IMR-90 (cell line): ENCODE measurements around the gene OR2AG2. TPM values are rescaled to one million over a fixed set of nuclear protein-coding genes. Genes with fewer than 3 reads are reported as not detected.

Source experiments
- ATAC-seq: fragments of 200-7000 bp; cut with Tn5 transposase; 2 replicates; pipeline ENCODE4 v1.9.1; 2020; ENCODE audit warnings: low read depth, mild to moderate bottlenecking, moderate library complexity
- BruUV-seq: library from RNA; stranded (reverse); fragments of 400-500 nt; replicated peaks from 2 replicates; lab custom pipeline; 2021; lab: Mats Ljungman, UMichigan
- CTCF ChIA-PET: fragments of 300-600 bp; formaldehyde crosslinking; extraction: SDS; loops from one replicate; lab custom pipeline; 2021; ENCODE audit warnings: antibody characterized with exemption; lab: Yijun Ruan, JAX
- POLR2A ChIA-PET: fragments of 300-600 bp; sonication (Branson Sonifier 250); formaldehyde crosslinking; loops from one replicate; lab custom pipeline; 2022; ENCODE audit warnings: antibody characterized with exemption; ENCODE audit not compliant: unreplicated experiment; lab: Charles Lee
- DNase-seq: peaks from one replicate; pipeline ENCODE4 v3.0.0; 2013
- H2AFZ ChIP-seq: replicated peaks from 2 replicates; pipeline ENCODE3; 2013; ENCODE audit warnings: low read length, mild to moderate bottlenecking; ENCODE audit not compliant: poor library complexity
- H2AK5ac ChIP-seq: 2 replicates; pipeline ENCODE4 v1.6.1; 2013; ENCODE audit warnings: low read depth, low read length, inconsistent platforms
- H2AK9ac ChIP-seq: replicated peaks from 2 replicates; pipeline ENCODE3; 2013; ENCODE audit warnings: mild to moderate bottlenecking, low read depth, low read length, moderate library complexity; ENCODE audit not compliant: poor library complexity
- H2BK120ac ChIP-seq: 2 replicates; pipeline ENCODE4 v1.6.1; 2013; ENCODE audit warnings: low read depth, low read length, inconsistent platforms
- H2BK15ac ChIP-seq: 3 replicates; pipeline ENCODE4 v1.6.1; 2013; ENCODE audit warnings: low read depth, low read length, inconsistent platforms
- H2BK20ac ChIP-seq: 2 replicates; pipeline ENCODE4 v1.6.1; 2013; ENCODE audit warnings: low read depth, mild to moderate bottlenecking, inconsistent platforms, low read length, moderate library complexity
- H2BK5ac ChIP-seq: 2 replicates; pipeline ENCODE4 v1.6.1; 2013; ENCODE audit warnings: mild to moderate bottlenecking, low read depth, low read length, inconsistent platforms; ENCODE audit not compliant: poor library complexity, severe bottlenecking
- H3K14ac ChIP-seq: replicated peaks from 2 replicates; pipeline ENCODE4 v1.6.1; 2013; ENCODE audit warnings: low read depth, low read length, inconsistent platforms
- H3K18ac ChIP-seq: 2 replicates; pipeline ENCODE4 v1.6.1; 2013; ENCODE audit warnings: low read depth, low read length, control low read depth
- H3K23ac ChIP-seq: 2 replicates; pipeline ENCODE4 v1.6.1; 2013; ENCODE audit warnings: low read depth, low read length, inconsistent platforms
- H3K27ac ChIP-seq: 2 replicates; pipeline ENCODE4 v1.5.1; 2013; ENCODE audit warnings: mild to moderate bottlenecking, control low read depth, low read length; ENCODE audit not compliant: insufficient read depth
- H3K27me3 ChIP-seq: 2 replicates; pipeline ENCODE4 v1.6.1; 2013; ENCODE audit warnings: low read length; ENCODE audit not compliant: control insufficient read depth, insufficient read depth
- H3K36me3 ChIP-seq: 2 replicates; pipeline ENCODE4 v1.6.1; 2013; ENCODE audit warnings: low read length, mixed read lengths; ENCODE audit not compliant: control insufficient read depth, insufficient read depth
- H3K4ac ChIP-seq: 2 replicates; pipeline ENCODE4 v1.6.1; 2013; ENCODE audit warnings: low read depth, low read length, inconsistent platforms
- H3K4me1 ChIP-seq: 2 replicates; pipeline ENCODE4 v1.6.1; 2013; ENCODE audit warnings: low read length, mixed read lengths; ENCODE audit not compliant: control insufficient read depth, insufficient read depth
- H3K4me2 ChIP-seq: 2 replicates; pipeline ENCODE4 v1.6.1; 2013; ENCODE audit warnings: low read depth, mild to moderate bottlenecking, control low read depth, low read length, moderate library complexity
- H3K4me3 ChIP-seq: 2 replicates; pipeline ENCODE4 v1.5.1; 2013; ENCODE audit warnings: low read depth, mild to moderate bottlenecking, control low read depth, low read length, moderate library complexity; ENCODE audit not compliant: insufficient read depth
- H3K56ac ChIP-seq: 2 replicates; pipeline ENCODE4 v1.6.1; 2013; ENCODE audit warnings: low read length, inconsistent platforms; ENCODE audit not compliant: insufficient read depth; ENCODE audit errors: extremely low read depth
- H3K79me1 ChIP-seq, 2 experiments: 2 replicates each; pipeline ENCODE4 v1.6.1; 2013; ENCODE audit warnings: low read length in 2 of 2, inconsistent platforms in 1 of 2, low read depth in 1 of 2
- H3K9ac ChIP-seq: 2 replicates; pipeline ENCODE4 v1.6.1; 2013; ENCODE audit warnings: low read depth, low read length, control low read depth
- H3K9me1 ChIP-seq: 2 replicates; pipeline ENCODE4 v1.6.1; 2013; ENCODE audit warnings: low read length, inconsistent platforms; ENCODE audit not compliant: insufficient read depth
- H3K9me3 ChIP-seq: 2 replicates; pipeline ENCODE4 v1.6.1; 2013; ENCODE audit warnings: low read length; ENCODE audit not compliant: control insufficient read depth, insufficient read depth
- H4K20me1 ChIP-seq: 2 replicates; pipeline ENCODE4 v1.6.1; 2013; ENCODE audit warnings: low read length, inconsistent platforms; ENCODE audit not compliant: insufficient read depth
- H4K5ac ChIP-seq: 2 replicates; pipeline ENCODE4 v1.6.1; 2013; ENCODE audit warnings: mild to moderate bottlenecking, low read depth, low read length, control low read depth
- H4K8ac ChIP-seq, 2 experiments: 2 replicates each; pipeline ENCODE4 v1.6.1; 2013; ENCODE audit warnings: low read depth in 2 of 2, low read length in 2 of 2, control low read depth in 1 of 2, inconsistent platforms in 1 of 2
- H4K91ac ChIP-seq: 2 replicates; pipeline ENCODE4 v1.6.1; 2013; ENCODE audit warnings: low read depth, low read length, inconsistent platforms; ENCODE audit not compliant: insufficient read depth
- BHLHE40 ChIP-seq: fragments of 150-350 bp; IDR thresholded peaks from 2 replicates; pipeline ENCODE4 v1.6.1; 2016; ENCODE audit warnings: mild to moderate bottlenecking, low read depth, low read length
- CEBPB ChIP-seq: IDR thresholded peaks from 2 replicates; pipeline ENCODE4 v1.6.1; 2012; ENCODE audit warnings: low read depth, low read length, improper control_type of control experiment
- CHD1 ChIP-seq: IDR thresholded peaks from 2 replicates; pipeline ENCODE4 v1.6.1; 2012; ENCODE audit warnings: low read depth, low read length, improper control_type of control experiment
- FOS ChIP-seq: fragments of 150-350 bp; IDR thresholded peaks from 2 replicates; pipeline ENCODE4 v1.6.1; 2016; ENCODE audit warnings: low read depth, low read length
- MAFK ChIP-seq: IDR thresholded peaks from 2 replicates; pipeline ENCODE4 v1.6.1; 2012; ENCODE audit warnings: low read depth, low read length, improper control_type of control experiment
- MAZ ChIP-seq: IDR thresholded peaks from 2 replicates; pipeline ENCODE4 v1.6.1; 2012; ENCODE audit warnings: low read depth, mild to moderate bottlenecking, low read length, improper control_type of control experiment, moderate library complexity, borderline replicate concordance
- MXI1 ChIP-seq: IDR thresholded peaks from 2 replicates; pipeline ENCODE4 v1.6.1; 2012; ENCODE audit warnings: low read depth, mild to moderate bottlenecking, low read length, moderate library complexity, borderline replicate concordance
- NFE2L2 ChIP-seq: fragments of 150-350 bp; IDR thresholded peaks from 2 replicates; pipeline ENCODE4 v1.6.1; 2016; ENCODE audit warnings: low read depth, mild to moderate bottlenecking, low read length
- POLR2A ChIP-seq: IDR thresholded peaks from 2 replicates; pipeline ENCODE4 v1.6.1; 2012; ENCODE audit warnings: mild to moderate bottlenecking, low read depth, low read length
- RAD21 ChIP-seq: IDR thresholded peaks from 2 replicates; pipeline ENCODE4 v1.6.1; 2012; ENCODE audit warnings: low read length, improper control_type of control experiment
- RCOR1 ChIP-seq: IDR thresholded peaks from 2 replicates; pipeline ENCODE4 v1.6.1; 2012; ENCODE audit warnings: mild to moderate bottlenecking, low read length, improper control_type of control experiment; ENCODE audit not compliant: insufficient replicate concordance
- RFX5 ChIP-seq: IDR thresholded peaks from 2 replicates; pipeline ENCODE4 v1.8.0; 2012; ENCODE audit warnings: low read depth, mild to moderate bottlenecking, low read length, moderate library complexity
- SMC3 ChIP-seq: fragments of 150-350 bp; IDR thresholded peaks from 2 replicates; pipeline ENCODE4 v1.6.1; 2016; ENCODE audit warnings: low read depth, mild to moderate bottlenecking, antibody characterized with exemption, low read length, moderate library complexity
- WGBS, 2 experiments: methylation state at CpG; one replicate each; pipeline versions ENCODE4 v1.1.5 to v1.1.7; 2013; ENCODE audit warnings: missing lambda C conversion rate in 2 of 2; ENCODE audit not compliant: insufficient read length in 1 of 2; ENCODE audit errors: extremely low coverage in 2 of 2; 5-methylcytosine and 5-hydroxymethylcytosine counted together
- dilution Hi-C: fragments of 300-500 bp; cut with HindIII; formaldehyde crosslinking; loops from one replicate; pipeline ENCODE4 v1.14.3; 2018; ENCODE audit warnings: low sequenced_read_pairs; ENCODE audit not compliant: unreplicated experiment
- in situ Hi-C: fragments of 300-500 bp; cut with MboI; formaldehyde crosslinking; loops from 3 replicates; pipeline ENCODE4 v1.14.3; 2019; ENCODE audit warnings: low sequenced_read_pairs, inconsistent platforms, mixed read lengths
- intact Hi-C: fragments of 100-400 bp; cut with micrococcal nuclease; formaldehyde crosslinking; loops from 2 replicates; pipeline ENCODE4 v1.10.0; 2022
- polyA plus RNA-seq, 3 experiments: library from polyadenylated mRNA; depleted of rRNA; stranded (reverse); fragments of >200 nt; gene quantifications; 2 replicates each; pipeline ENCODE4 v1.2.3, GENCODE V29; 2012; ENCODE audit warnings: low replicate concordance in 1 of 3
- total RNA-seq: library from RNA; depleted of rRNA; stranded (reverse); fragments of >200 nt; gene quantifications from 2 replicates; pipeline ENCODE4 v1.2.3, GENCODE V29; 2012
- TF ChIP-seq, protein P1 (sequence below): fragments of 150-350 bp; IDR thresholded peaks from 2 replicates; pipeline ENCODE4 v1.6.1; 2017; ENCODE audit warnings: mild to moderate bottlenecking, antibody characterized with exemption, low read length, low read depth
- TF ChIP-seq, protein P2 (sequence below): fragments of 150-350 bp; IDR thresholded peaks from 2 replicates; pipeline ENCODE4 v1.6.1; 2016; ENCODE audit warnings: low read depth, mild to moderate bottlenecking, low read length, moderate library complexity, borderline replicate concordance
- TF ChIP-seq, protein P3 (sequence below): conservative IDR thresholded peaks from 2 replicates; pipeline ENCODE4 v1.5.1; 2012; ENCODE audit warnings: mild to moderate bottlenecking, low read depth, low read length, improper control_type of control experiment

The OR2AG2 gene
- total and polyA plus RNA-seq, 2 of the 4 experiments (the other 2 are of a cell fraction), result 0.22 to 0.54 TPM

DNA sequence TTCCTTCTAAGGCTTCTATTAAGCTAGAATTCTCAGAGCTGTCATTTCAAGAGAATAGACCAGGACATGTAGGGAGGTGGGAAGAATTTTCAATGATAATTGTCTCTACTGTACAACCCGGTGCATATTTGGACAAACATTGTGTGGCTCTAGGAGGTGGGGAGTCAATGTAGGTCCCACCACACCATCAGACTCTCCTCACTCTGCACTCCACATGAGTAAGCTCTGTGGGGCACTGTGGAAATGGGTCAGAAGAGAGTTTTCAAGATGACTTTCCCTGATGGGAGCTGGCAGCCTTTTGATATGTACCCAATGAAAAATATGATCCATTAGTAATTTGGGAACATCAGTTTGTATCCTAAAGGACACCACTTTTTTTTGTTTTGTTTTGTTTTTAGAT is 33.2 kb downstream of the OR2AG2 start:
- Histone ChIP-seq H2BK20ac (no peak overlapping the region), H3K79me1 (no peaks in the 10 kb centered on the region), H3K4me1 (no peaks in the 10 kb centered on the region), H2AK9ac (no peak overlapping the region), H2AFZ (no peak overlapping the region), H3K4ac (no peak overlapping the region), H3K9ac (no peak overlapping the region), H3K4me3 (no peak overlapping the region), H3K36me3 (no peaks in the 10 kb centered on the region), H3K27me3 (no peaks in the 10 kb centered on the region), H3K9me3 (no peaks in the 10 kb centered on the region), H3K27ac (no peak overlapping the region), H3K4me2 (no peak overlapping the region), H2AK5ac (no peak overlapping the region), H3K18ac (no peak overlapping the region), H4K8ac (no peak overlapping the region), H3K9me1 (no peaks in the 10 kb centered on the region), H3K23ac (no peak overlapping the region), H4K5ac (no peak overlapping the region), H2BK15ac (no peak overlapping the region), H3K14ac (no peak overlapping the region), H4K91ac (no peak overlapping the region), H4K20me1 (no peaks in the 10 kb centered on the region), H3K56ac (no peak overlapping the region), H2BK5ac (no peak overlapping the region), H2BK120ac (no peak overlapping the region)
- no TSS peak for BruUV-seq
- POLR2A ChIA-PET, result no interaction called here
- CTCF ChIA-PET, result interaction anchor here (0.9 to 1.3 kb wide), 3 partner anchors 11 to 32 kb away, joined by 3 to 6 read pairs (median 3); no protein-coding TSS in a partner anchor
- intact Hi-C loops (no loop called here), dilution Hi-C loops (no loop called here), in situ Hi-C loops (no loop called here)
- WGBS, 2 experiments, result no CpG with 5 or more reads among the region's 1 CpG
- ATAC-seq (no peak), DNase-seq (no peak)
- TF ChIP-seq, protein P1, sequence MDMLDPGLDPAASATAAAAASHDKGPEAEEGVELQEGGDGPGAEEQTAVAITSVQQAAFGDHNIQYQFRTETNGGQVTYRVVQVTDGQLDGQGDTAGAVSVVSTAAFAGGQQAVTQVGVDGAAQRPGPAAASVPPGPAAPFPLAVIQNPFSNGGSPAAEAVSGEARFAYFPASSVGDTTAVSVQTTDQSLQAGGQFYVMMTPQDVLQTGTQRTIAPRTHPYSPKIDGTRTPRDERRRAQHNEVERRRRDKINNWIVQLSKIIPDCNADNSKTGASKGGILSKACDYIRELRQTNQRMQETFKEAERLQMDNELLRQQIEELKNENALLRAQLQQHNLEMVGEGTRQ, result no peak
- no peak for TF ChIP-seq FOS
- no peak for TF ChIP-seq RFX5
- TF ChIP-seq, protein P2, sequence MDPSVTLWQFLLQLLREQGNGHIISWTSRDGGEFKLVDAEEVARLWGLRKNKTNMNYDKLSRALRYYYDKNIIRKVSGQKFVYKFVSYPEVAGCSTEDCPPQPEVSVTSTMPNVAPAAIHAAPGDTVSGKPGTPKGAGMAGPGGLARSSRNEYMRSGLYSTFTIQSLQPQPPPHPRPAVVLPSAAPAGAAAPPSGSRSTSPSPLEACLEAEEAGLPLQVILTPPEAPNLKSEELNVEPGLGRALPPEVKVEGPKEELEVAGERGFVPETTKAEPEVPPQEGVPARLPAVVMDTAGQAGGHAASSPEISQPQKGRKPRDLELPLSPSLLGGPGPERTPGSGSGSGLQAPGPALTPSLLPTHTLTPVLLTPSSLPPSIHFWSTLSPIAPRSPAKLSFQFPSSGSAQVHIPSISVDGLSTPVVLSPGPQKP, result no peak
- TF ChIP-seq CEBPB, result no peak
- no peak for TF ChIP-seq CHD1
- TF ChIP-seq MAFK, result no peak
- TF ChIP-seq MAZ, result no peak
- TF ChIP-seq, protein P3, sequence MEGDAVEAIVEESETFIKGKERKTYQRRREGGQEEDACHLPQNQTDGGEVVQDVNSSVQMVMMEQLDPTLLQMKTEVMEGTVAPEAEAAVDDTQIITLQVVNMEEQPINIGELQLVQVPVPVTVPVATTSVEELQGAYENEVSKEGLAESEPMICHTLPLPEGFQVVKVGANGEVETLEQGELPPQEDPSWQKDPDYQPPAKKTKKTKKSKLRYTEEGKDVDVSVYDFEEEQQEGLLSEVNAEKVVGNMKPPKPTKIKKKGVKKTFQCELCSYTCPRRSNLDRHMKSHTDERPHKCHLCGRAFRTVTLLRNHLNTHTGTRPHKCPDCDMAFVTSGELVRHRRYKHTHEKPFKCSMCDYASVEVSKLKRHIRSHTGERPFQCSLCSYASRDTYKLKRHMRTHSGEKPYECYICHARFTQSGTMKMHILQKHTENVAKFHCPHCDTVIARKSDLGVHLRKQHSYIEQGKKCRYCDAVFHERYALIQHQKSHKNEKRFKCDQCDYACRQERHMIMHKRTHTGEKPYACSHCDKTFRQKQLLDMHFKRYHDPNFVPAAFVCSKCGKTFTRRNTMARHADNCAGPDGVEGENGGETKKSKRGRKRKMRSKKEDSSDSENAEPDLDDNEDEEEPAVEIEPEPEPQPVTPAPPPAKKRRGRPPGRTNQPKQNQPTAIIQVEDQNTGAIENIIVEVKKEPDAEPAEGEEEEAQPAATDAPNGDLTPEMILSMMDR, result no peak
- TF ChIP-seq NFE2L2, result no peak
- TF ChIP-seq BHLHE40, result no peak
- no peak for TF ChIP-seq POLR2A
- no peak for TF ChIP-seq RCOR1
- no peak for TF ChIP-seq RAD21
- TF ChIP-seq SMC3, result no peak
- TF ChIP-seq MXI1, result no peak
